Bronchial smooth muscle cell (primary cell): ENCODE data around the gene PMCH. TPM values are rescaled to one million over a fixed set of nuclear protein-coding genes. Genes with fewer than 3 reads are reported as not detected.

Experiments
- total RNA-seq: library from RNA; depleted of rRNA; stranded (reverse); fragments of >200 nt; gene quantifications from 2 replicates; pipeline ENCODE4 v1.2.1, GENCODE V29; 2014

Gene PMCH
- total RNA-seq = 0.16 TPM in 1 of 2 replicates, not detected in the other

DNA sequence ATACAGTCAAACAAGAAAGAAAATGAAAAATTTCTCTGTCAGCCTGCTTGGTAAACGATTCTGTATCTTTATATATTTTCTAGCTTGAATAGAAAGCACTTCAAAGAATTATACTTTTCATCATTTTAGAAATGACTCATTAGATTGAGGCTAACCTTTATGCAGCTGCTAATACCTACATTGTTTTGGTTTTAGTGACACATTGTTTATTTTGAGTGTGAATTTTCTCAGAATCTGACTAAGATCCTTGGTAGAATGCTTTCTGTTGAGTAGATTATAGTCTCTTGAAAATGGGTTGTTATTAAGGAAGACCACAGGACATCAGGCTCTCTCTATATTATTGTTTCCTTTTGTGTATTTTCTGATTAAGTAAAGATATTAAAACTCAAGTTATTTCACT is at the start of gene PMCH:
PMCH (minus strand) TSS at position 45 of the 400 bp plus-strand sequence. CDS start 63 bp downstream, outside the sequence.

Other genes with a start within 250 kb of the PMCH start
- gene WASHC3, start 135.8 kb downstream of the PMCH start, total RNA-seq = 108 and 140 TPM in 2 replicates
- 50.3 and 56.5 TPM in 2 replicates for gene NUP37, start 77.7 kb downstream of the PMCH start, total RNA-seq
- 2.9 and 4.3 TPM in 2 replicates for gene PARPBP, start 77.7 kb downstream of the PMCH start, total RNA-seq